Left ventricle myocardium superior (tissue), 1 donor: ENCODE data around the gene FOXF1. TPM values are rescaled to one million over a fixed set of nuclear protein-coding genes. Genes with fewer than 3 reads are reported as not detected.
A peak's percentile ranks its signal among the peaks of the same experiment; 100 is the strongest.

Source experiments
- ATAC-seq: fragments of 200-7000 bp; cut with Tn5 transposase; one replicate; pipeline ENCODE4 v1.9.1; 2020; ENCODE audit warnings: mild to moderate bottlenecking, moderate library complexity
- DNase-seq: peaks from one replicate; pipeline ENCODE4 v3.0.0-alpha.2; 2020
- intact Hi-C: fragments of 100-400 bp; cut with micrococcal nuclease; formaldehyde crosslinking; loops from one replicate; pipeline ENCODE4 v1.11.0; 2022
- total RNA-seq: library from RNA; stranded (reverse); fragmentation: NEBNext Ultra II Directional; extraction: Animal tissue kit (Norgen Biotek cat#: 25700); gene quantifications from one replicate; pipeline ENCODE4 v1.2.1, GENCODE V29; 2021
- donor health status: DM: no; HTN: yes; CAD: no; lungs with severe emphysema.

The FOXF1 gene
- total RNA-seq, 1 donor from 2014 or later: 0.25 TPM

DNA sequence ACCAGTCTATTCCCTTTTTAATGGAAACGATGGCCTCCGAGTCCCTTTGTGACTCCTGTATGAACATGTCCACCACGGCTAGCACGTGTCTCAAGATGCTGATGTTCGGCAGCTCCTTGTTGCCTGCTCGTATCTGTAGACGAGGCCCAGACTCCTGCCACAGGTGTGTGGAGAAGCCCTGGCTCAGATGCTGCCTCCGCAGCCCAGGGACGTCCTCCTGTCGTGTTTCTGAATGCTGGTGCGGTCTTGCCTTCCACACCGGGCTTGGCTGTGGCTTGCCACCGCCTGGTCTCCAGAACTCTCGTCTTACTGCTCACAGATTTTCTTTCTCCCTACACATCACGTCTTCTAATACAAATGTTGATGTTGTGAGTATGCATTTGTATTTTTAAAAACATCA is 17.0 kb downstream of the FOXF1 start:
- no peak for DNase-seq
- intact Hi-C loops: no loop called here
- ATAC-seq: no peak

DNA sequence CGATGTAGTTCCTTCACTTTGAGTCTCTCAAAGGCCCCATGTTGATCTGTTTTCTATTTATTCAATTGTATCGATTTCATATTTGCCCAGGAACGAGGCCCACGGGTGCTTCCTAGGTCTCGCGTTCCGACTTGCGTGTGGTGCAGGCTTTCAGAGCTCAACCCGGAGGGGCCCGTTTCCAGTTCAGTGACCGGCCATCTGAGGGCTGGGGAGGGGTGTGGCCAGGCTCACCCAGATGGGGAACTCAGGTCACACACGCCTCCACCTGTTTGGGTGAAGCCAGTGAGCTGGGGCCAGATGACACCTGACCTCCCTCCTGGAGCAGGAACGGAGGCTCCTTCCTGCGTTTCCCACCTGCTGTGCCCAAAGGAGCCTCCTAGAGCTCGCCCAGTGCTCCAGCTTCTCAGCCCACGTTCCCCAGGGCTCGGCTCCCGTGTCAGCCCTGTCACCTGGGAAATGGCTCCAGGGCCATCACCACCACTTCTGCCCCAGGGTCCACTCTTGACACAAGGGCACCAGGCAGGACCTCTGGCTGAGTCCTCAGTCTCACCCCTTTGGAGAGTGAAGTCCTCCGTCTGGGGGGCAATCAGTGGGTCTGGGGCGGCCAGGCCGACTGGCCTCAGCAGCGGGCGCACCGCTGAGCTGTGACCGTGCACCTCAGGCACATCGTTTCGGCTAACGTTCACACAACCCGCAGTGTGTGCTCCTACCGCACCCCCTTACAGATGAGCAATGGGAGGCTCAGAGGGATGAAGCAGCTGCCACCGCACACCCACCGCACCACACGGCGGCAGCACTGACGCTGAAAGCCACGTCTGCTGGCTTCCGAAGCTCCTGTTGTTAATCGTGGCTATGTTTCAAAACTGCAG is 18.0 kb downstream of the FOXF1 start:
- ATAC-seq: no peak
- intact Hi-C loops: no loop called here
- peak; percentile 13 for DNase-seq

DNA sequence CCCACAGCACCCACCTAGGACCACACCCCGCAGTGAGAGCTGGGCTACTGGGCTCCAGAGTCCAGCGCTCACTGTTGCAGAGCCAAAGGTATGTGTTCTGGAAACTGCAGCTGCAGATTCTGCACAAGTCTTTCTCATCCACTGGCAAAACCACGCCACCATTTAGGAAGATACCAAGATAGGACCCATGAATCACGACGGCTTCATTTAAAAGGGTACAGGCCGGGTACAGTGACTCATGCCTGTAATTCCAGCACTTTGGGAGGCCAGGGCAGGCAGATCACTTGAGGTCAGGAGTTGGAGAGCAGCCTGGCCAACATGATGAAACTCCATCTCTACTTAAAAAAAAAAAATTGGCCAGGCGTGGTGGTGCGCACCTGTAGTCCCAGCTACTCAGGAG is 18.8 kb downstream of the FOXF1 start:
- intact Hi-C loops: no loop called here
- DNase-seq (peak; percentile 6), ATAC-seq (no peak)

DNA sequence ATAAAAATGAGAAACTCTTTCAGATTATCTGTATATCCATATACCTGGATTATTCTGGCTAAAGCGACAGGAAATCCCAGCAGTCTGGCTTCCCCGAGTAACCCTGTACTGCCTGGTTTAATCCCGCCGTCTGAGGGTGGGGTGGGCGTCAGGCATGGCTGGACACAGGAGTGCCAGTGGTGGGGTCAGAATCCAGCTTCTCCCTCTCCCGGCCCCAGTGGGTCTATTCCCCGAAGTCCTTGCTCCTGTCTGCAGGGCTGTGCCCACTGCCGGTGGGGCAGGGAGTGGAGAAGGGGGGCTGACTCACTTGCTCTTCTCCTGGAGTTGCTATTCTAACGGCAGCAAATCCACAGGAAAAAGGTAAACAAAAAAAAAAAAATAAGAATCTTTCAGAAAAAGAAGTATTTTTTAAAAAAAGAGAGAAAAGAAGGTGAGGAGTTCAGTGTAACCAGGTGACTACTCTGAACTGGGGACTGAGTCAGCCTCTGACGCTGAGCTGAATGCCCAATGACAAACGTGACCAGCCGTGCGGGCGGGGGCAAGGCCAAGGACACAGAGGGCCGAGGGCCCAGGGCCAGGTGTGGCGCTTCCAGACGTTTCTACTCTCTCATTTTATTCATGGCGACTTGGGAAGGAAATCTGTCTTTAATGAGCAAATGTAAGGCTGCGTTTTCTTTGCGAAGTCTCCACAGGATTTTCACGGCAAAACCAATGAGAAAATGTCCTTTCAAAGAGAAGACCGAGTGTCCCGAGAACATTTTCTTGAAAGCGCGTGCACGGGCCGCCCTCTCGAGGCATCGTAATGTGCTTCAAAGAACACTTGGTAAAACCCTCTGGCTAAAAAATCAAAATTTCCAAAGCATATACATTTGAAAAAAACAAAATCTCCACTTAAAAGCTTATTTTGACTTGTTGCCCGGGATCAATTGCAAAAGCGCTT is 20.2 kb downstream of the FOXF1 start:
- intact Hi-C loops: no loop called here
- no peak for ATAC-seq
- DNase-seq: peak; percentile 22

DNA sequence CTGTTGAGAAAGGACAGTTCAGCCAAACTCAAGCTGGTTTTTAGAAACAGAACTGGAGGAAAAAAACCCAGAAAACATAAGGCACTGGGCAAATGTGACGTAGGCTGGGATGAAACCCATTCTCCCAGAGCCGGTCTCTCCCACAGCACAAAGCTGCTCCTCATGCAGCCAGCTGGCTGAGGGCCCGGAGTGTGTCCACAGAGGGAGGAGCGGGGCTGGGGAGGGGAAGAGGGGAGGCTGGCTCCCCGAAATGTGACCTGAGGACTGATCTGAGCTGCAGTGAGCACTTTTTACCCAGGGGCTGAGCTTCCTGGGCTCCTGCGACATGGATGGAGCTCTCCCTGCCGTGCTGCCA is 20.8 kb downstream of the FOXF1 start:
- ATAC-seq (peak; percentile 73), DNase-seq (peak; percentile 77)
- intact Hi-C loops: no loop called here

DNA sequence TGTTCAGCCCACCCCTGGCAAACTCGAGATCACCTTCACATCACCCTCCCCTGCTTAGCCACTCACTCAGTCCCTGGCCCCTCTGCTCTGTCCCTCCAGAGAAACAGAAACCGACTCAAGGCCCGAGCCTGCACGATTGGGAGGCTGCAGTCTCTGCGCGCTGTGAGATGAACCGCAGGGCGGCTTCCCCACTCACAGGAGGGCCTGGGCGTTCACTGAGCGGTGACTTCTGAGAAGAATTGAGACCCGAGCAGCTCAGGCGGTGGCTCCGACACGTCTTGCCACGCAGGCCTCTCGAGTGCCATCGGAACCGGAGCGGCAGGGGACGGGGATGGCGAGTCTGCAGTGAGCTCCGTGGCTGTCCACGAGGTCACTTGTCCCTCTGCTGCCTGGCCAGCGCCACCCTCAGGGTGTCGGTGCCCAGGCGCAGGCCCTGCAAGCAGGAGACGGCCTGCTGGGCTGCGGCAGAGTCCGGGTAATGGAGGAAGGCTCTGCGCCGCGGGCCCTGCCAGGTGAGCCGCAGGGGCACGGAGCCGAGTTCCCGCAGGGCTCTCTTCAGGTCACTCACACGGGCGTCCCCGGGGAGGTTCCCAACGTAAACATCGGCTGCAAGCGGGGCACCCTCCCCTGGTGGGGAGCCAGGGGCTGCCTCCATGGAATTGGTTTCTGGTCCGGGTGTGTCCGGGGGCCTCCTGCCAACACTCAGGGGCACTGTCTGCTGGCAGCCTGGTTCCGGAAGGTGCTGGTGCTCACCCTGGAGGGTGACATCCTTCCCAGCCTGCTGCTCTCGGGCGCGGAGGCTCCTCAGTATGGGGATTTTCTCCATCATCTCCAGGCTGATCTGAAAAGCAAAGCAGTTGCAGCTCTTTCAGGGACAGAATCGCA is 21.6 kb downstream of the FOXF1 start:
- no peak for ATAC-seq
- DNase-seq: peak; percentile 32
- intact Hi-C loops: no loop called here

DNA sequence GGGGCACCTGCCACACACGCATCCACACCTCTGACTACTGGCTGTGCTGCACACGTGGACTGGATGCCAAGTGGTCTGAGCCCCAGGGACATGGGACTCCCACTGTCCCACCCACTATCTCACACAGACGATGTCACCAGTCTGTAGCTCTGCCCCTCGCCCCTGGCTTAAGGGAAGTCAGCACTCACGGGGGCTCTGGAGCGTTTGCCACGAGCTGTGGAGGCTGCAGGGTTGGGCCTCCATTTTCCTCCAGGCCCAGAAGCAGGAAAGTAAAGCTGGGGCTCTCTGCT is 22.1 kb downstream of the FOXF1 start:
- ATAC-seq: no peak
- intact Hi-C loops: no loop called here
- DNase-seq: no peak

DNA sequence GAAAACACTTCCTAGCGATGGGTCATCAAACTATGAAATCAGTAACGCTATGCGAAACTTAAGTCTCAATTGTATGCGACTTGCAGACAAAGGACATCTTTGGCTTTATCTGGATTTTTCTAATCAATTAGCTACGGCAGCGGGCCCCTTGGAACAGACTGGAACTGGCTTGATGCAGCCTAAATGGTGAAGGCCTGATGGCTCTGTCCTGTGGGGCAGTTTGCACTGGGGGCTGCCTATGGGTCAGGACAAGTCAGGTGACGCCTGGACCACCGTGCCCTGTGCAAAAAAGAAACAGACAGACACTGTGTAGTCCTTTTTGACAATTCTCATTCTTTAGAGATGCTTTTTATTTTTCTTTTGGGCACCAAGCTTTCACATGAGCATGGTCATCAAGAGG is 22.7 kb downstream of the FOXF1 start:
- ATAC-seq (no peak), DNase-seq (peak; percentile 0)
- intact Hi-C loops: no loop called here

DNA sequence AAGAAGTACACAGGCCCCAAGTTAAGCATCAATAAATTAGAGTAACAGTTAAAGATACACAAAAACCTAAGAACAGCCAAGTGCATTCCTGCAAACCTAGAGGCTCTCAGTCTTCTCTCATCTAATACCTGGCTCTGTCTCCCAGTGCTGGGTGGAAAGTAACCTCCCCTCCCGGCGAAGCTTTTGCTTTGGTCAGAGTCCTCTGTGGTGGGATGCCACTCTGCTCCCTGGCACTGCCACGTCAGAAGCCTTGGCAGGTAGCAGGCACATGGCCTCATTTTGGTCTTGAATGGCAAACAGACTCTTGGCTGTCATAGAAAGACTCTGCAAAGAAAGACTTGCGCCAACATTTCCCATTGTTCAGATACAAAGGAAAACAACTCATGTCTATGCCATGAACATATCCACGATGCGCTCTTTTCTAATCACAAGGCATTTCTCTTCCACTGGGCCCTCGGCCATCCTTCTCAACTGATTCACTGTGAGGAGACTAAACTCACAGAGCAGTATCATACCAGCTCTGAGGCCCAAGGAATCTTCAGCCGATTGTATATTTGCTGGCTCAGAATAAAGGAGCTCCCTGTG is 23.5 kb downstream of the FOXF1 start:
- DNase-seq (no peak), ATAC-seq (no peak)
- intact Hi-C loops: no loop called here

DNA sequence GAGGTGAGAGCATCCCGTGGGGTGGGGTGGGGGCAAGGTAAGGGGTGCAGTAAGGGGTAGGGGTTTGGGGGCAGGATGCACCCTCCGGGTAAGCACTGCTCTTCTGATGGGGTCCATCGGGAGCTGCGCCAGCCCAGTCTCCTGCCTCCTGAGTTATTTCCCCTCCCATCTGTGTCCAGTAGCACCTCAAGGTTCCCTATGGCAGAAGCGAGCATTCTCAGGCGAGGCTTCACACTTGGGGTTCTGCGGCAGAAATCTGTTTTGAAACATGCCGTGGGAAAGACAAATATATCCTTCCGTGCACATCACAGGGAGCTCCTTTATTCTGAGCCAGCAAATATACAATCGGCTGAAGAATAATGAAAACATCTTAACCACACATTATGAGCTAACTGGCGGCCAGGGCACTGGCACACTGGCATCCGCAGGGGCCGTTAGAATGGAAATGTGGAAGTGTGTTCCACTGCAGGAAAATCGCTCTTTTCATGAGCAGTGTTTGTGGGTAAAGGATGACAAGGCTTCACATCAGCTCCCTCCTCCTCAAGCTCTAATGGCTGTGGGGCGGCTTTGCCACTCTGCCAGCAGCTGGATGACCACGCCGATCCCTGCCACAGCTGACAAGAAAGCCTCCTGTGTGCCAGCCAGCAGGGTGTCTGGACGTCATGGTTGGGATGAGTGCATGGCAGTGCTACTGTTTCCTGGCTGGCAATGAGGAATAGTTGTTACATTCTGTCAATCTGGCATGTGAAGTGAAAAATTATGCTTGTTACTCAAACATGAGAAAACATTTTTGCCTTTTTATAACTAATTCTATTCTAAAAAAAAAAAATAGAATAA is 24.7 kb downstream of the FOXF1 start:
- ATAC-seq (peak; percentile 65), DNase-seq (peak; percentile 37)
- intact Hi-C loops: no loop called here

DNA sequence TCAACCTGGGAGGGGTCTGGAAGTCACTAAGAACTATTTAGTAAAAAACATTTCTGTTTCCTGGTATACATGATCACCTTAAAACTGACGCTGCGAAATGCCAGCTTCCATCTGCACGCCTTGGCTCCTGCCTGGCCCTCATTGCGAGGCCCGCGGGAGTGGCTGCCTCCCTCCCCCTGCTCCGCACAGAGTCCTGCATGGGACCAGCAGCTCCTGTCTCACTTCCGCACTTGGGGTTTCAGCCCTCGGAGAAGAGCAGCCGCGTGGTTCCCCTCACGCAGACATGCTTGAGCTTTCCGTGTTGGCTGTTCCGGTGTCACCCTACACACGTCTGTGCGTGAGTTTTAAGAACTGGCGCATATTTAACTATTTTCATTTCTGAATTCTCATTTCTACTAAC is 26.3 kb downstream of the FOXF1 start:
- intact Hi-C loops: no loop called here
- DNase-seq: peak; percentile 3
- no peak for ATAC-seq

DNA sequence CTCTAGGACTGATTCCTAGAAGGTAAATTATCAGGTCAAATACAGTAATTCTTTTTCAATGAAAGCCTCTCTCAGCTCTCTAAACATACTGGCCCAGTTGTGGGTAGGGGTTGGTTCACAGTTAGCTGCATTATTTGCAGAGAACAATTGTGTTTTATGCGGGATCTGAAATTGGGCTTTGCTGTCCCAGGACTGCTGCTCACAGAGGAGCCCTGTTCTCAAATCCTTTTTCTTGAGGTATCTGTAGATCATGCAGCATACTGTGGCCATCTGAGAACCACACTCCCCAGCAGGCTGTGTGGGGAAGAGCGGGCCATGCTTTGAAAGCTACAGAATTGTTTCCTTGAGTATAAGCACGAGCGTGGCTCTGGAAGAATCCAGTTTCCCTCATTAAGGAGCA is 27.2 kb downstream of the FOXF1 start:
- intact Hi-C loops: no loop called here
- DNase-seq: no peak
- no peak for ATAC-seq

DNA sequence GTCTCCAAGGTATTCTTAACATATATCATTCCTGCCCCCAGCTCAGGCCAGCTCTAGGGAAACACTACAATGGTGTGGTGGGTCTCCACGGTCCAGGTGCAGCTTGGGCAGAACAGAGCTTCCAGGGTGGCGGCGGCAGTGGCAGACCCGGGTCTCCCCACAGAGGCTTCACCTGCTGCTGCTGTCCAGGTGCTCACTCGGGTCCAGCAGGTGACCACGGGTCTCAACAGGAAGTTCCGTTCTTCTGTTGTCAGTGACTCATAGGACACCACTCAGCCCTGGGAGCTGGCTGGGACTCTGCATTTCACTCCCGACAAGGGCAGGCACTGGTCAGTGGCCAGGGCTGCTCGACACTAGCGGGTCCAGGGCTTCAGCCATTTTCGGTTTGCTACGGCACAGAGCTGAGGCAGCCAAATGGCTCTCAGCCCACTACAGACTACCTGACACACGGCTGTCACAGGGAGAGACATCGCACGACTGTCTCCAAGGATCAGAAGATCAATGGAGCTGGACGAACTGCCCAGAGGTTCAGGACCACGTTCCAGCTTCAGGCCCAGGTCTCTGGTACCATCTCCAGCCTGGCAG is 28.0 kb downstream of the FOXF1 start:
- DNase-seq (no peak), ATAC-seq (no peak)
- intact Hi-C loops: no loop called here

DNA sequence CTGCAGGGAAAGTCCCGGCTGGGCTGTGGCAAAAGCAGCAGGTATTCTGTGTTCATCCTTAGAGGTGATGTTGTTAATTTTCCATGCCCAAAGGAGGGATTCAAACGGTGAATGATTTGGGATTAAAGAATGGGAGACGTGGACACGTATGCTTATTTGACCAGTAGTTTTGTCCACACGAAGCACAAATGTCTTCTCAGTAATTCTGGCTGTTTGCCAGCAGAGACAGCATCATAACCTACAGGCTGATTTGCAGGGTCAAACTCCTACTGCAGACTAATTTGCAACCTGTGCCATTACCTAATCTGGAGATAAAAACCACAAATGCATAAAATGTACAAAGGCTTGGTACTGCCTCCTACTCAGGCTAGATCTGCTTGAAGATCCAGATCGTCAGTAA is 30.6 kb downstream of the FOXF1 start:
- intact Hi-C loops: no loop called here
- ATAC-seq: no peak

DNA sequence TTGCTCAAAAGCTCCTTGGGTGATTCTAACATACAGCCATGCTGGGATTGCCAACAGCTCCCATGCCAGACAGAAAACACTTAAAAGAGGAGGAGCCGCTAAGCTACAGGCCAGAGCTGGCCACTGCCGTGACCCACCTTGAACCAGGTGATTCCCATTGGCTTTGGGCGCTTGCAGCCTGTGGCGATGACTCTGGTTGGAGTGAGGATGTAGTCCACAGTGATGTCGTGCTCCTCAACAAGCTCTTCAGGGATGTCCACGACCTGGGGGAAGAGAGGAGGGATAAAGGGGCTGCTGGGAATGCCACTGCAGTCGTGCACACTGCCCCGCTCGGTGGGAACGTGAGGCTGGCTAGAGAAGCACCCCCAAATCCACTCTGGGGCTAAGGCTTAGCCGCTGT is 31.2 kb downstream of the FOXF1 start:
- ATAC-seq (no peak), DNase-seq (no peak)
- intact Hi-C loops: no loop called here

More for the DNA sequence above, 30.6 kb downstream of the FOXF1 start:
- no peak for DNase-seq

DNA sequence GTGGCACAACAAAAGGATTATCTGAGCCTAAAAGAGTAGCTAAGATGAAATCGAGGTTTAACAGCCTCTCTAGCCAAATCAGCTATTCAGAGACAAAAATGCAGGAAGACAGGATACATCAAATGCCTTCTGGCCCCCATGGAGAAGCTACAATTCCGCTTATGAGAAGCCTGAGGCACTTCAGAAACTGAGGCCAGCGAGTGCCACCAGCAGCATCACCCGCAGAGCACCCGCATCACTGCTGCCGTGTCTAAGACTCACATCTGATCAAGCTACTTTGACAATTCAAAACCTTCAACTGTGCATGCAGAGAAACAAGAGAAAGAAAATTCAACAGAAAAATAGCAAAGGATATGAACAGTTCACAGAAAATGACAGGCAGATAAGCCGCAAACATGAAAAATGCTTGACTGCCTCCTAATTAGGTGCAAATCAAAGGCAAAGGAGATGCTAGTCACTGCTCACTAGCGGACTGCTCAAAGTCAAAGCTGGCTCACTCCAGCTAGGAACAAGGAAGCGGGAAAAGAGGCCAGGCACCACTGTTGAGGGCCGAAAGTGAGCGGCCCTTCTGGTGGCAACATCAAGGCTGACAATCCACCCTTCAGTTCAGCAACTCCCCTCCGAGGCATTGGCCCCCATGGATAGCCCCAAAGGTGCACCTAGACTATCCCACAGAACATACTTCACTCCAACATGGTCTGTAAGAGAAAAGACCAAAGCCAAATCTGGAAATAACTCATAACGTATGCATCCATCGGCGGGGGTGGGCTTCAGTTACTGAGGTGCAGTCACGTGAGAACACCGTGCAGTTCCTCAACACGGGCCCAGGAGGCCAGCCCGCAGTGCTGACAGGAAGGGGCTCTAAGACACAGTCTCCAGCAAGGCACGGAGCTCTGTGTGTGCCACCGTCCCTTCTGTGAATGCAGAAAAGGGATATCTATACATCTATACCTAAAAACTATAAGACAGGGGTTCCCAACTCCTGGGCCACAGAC is 32.7 kb downstream of the FOXF1 start:
- intact Hi-C loops: no loop called here
- no peak for DNase-seq
- ATAC-seq: no peak

DNA sequence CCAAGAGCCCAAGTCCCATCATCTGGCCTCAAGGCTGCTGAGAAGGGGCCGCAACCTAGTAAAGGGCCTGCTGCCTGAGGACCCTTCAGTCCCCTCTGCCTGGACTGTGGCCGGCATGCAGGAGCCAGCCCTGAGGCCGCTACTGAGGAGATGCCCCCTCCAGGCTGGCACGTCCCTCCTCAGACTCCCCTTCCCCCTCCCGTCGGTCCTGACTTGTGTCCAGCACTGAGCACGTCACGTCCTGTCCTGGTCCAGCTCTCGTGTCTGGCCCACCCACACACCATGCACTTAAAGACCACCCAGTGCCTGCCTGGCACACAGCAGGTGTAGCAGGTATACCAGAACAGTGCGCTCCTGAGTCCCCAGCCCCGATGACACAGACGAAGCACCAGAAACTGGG is 35.2 kb downstream of the FOXF1 start:
- DNase-seq: no peak
- intact Hi-C loops: no loop called here
- no peak for ATAC-seq
